GM12878 (cell line): Measurements from ENCODE around the gene MDGA2.

Source experiments
- CEBPB ChIP-seq, 2 experiments: fragments of 150-350 bp in 1 of 2; IDR thresholded peaks; 2 replicates each; pipeline ENCODE4 v1.6.1; 2012 to 2014; ENCODE audit warnings: low read depth in 2 of 2, low read length in 2 of 2, borderline replicate concordance in 1 of 2, inconsistent platforms in 1 of 2
- EZH2 ChIP-seq: IDR thresholded peaks from 2 replicates; pipeline ENCODE4 v1.6.1; 2012; ENCODE audit warnings: low read depth, mild to moderate bottlenecking, control low read depth, inconsistent platforms, low read length, borderline replicate concordance; ENCODE audit not compliant: control insufficient read depth
- JUND ChIP-seq: IDR thresholded peaks from 2 replicates; pipeline ENCODE4 v1.6.1; 2012; ENCODE audit warnings: low read depth, mild to moderate bottlenecking, low read length, improper control_type of control experiment, moderate library complexity
- MXI1 ChIP-seq: fragments of 150-350 bp; IDR thresholded peaks from 2 replicates; pipeline ENCODE4 v1.6.1; 2011; ENCODE audit warnings: low read depth, mild to moderate bottlenecking, inconsistent platforms, low read length, improper control_type of control experiment
- NFYA ChIP-seq: IDR thresholded peaks from 2 replicates; pipeline ENCODE4 v1.6.1; 2011; ENCODE audit warnings: low read depth, mild to moderate bottlenecking, low read length, improper control_type of control experiment, borderline replicate concordance
- POLR2A ChIP-seq: IDR thresholded peaks from 2 replicates; pipeline ENCODE4 v1.6.1; 2011; ENCODE audit warnings: low read depth, mild to moderate bottlenecking, low read length
- SIX5 ChIP-seq: IDR thresholded peaks from 2 replicates; pipeline ENCODE4 v1.6.1; 2011; ENCODE audit warnings: mild to moderate bottlenecking, low read depth, low read length, moderate library complexity; ENCODE audit not compliant: severe bottlenecking
- STAT3 ChIP-seq: IDR thresholded peaks from 2 replicates; pipeline ENCODE4 v1.6.1; 2011; ENCODE audit warnings: low read depth, low read length, improper control_type of control experiment
- TAF1 ChIP-seq: IDR thresholded peaks from 2 replicates; pipeline ENCODE4 v1.6.1; 2011; ENCODE audit warnings: mild to moderate bottlenecking, low read depth, low read length, borderline replicate concordance
- WRNIP1 ChIP-seq: IDR thresholded peaks from 2 replicates; pipeline ENCODE4 v1.6.1; 2011; ENCODE audit warnings: low read depth, low read length, improper control_type of control experiment, borderline replicate concordance
- ZNF217 ChIP-seq: fragments of 450-650 bp; IDR thresholded peaks from 2 replicates; pipeline ENCODE4 v1.6.1; 2017; ENCODE audit warnings: antibody characterized with exemption, mild to moderate bottlenecking
- ZNF274 ChIP-seq: IDR thresholded peaks from one replicate; pipeline ENCODE4 v1.8.0; 2011; ENCODE audit not compliant: insufficient read length, insufficient read depth
- TF ChIP-seq, protein P1 (sequence below), 3 experiments: IDR thresholded peaks in 2 of 3; conservative IDR thresholded peaks in 1 of 3; 2 replicates each; pipeline ENCODE4 v1.5.1; 2011; ENCODE audit warnings: low read depth in 3 of 3, low read length in 3 of 3, mild to moderate bottlenecking in 3 of 3, control low read depth in 2 of 3, moderate library complexity in 2 of 3, inconsistent platforms in 1 of 3, mixed read lengths in 1 of 3; ENCODE audit not compliant: control insufficient read depth in 2 of 3, insufficient read depth in 1 of 3; ENCODE audit errors: extremely low read depth in 1 of 3
- TF ChIP-seq, protein P2 (sequence below): IDR thresholded peaks from 2 replicates; pipeline ENCODE4 v1.6.1; 2012; ENCODE audit warnings: low read depth, low read length, improper control_type of control experiment

DNA sequence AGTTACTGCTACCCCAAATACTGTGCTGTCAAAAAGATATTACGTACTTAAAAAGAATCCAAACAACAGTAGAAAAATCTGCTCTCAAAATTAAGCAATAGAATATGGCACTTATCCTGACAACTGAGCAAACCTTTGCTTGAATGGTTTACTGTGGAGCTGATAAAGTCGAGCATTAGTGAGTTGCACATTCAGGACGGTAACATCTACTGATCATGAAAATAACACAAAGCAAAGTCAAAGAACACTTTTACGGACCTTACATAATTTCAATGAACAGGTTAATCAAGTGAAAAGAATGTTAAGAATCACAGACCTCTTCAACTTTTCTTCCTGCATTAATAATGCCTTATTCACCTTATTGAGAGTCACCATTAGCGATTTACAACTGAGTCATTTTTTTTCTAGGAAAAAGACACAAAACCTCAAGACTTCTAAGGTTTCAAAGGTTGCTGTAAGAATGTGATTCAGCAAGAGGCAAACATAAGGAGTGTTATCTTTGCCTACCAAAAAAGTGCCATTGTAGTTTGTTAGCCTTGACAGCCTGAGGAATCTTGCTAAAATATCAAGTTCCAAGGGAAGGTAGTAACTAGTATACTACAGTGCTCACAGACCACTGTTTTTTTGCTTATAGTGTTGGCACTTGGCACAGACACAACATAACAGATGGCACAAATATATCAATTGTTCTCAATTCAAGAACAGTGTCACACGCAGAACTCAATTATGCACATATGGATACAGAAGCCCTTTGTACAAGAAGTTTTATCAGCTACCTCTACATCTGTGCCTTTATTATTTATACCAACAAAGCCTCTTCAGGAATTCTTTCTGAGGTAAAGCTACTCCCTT lies 689.6 kb downstream of the MDGA2 start:
- TF ChIP-seq JUND, result no peak
- TF ChIP-seq SIX5, result no peak
- no peak for TF ChIP-seq STAT3
- TF ChIP-seq, protein P1, sequence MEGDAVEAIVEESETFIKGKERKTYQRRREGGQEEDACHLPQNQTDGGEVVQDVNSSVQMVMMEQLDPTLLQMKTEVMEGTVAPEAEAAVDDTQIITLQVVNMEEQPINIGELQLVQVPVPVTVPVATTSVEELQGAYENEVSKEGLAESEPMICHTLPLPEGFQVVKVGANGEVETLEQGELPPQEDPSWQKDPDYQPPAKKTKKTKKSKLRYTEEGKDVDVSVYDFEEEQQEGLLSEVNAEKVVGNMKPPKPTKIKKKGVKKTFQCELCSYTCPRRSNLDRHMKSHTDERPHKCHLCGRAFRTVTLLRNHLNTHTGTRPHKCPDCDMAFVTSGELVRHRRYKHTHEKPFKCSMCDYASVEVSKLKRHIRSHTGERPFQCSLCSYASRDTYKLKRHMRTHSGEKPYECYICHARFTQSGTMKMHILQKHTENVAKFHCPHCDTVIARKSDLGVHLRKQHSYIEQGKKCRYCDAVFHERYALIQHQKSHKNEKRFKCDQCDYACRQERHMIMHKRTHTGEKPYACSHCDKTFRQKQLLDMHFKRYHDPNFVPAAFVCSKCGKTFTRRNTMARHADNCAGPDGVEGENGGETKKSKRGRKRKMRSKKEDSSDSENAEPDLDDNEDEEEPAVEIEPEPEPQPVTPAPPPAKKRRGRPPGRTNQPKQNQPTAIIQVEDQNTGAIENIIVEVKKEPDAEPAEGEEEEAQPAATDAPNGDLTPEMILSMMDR (IDR thresholded peaks at IDR 0.05 in 2 of 3, conservative IDR thresholded peaks at IDR 0.05 in 1 of 3; ENCODE audit: control insufficient read depth in 2 of 3, extremely low read depth in 1 of 3, insufficient read depth in 1 of 3, low read depth in 3 of 3, low read length in 3 of 3), result no peak
- no peak for TF ChIP-seq TAF1
- no peak for TF ChIP-seq MXI1
- TF ChIP-seq, protein P2, sequence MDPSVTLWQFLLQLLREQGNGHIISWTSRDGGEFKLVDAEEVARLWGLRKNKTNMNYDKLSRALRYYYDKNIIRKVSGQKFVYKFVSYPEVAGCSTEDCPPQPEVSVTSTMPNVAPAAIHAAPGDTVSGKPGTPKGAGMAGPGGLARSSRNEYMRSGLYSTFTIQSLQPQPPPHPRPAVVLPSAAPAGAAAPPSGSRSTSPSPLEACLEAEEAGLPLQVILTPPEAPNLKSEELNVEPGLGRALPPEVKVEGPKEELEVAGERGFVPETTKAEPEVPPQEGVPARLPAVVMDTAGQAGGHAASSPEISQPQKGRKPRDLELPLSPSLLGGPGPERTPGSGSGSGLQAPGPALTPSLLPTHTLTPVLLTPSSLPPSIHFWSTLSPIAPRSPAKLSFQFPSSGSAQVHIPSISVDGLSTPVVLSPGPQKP, result no peak
- TF ChIP-seq NFYA, result no peak
- no peak for TF ChIP-seq EZH2
- no peak for TF ChIP-seq CEBPB (IDR thresholded peaks at IDR 0.05; ENCODE audit: borderline replicate concordance in 1 of 2, low read depth in 2 of 2, low read length in 2 of 2)
- TF ChIP-seq ZNF274, result no peak
- no peak for TF ChIP-seq POLR2A
- TF ChIP-seq ZNF217, result no peak
- TF ChIP-seq WRNIP1, result no peak
